H9 (cell line): ENCODE results near the gene ANKRD12. TPM values are rescaled to one million over a fixed set of nuclear protein-coding genes. Genes with fewer than 3 reads are reported as not detected.

Source experiments
- DNase-seq: peaks from one replicate; pipeline ENCODE4 v3.0.0-alpha.2; 2017
- H2AFZ ChIP-seq: one replicate; pipeline ENCODE4 v1.6.1; 2013; ENCODE audit warnings: mild to moderate bottlenecking, low read length, control low read depth, moderate library complexity
- H2AK5ac ChIP-seq: 2 replicates; pipeline ENCODE4 v1.6.1; 2013; ENCODE audit warnings: low read length, control low read depth, mixed read lengths; ENCODE audit not compliant: insufficient read length
- H2BK120ac ChIP-seq: one replicate; pipeline ENCODE4 v1.6.1; 2013; ENCODE audit warnings: low read depth, mild to moderate bottlenecking, low read length, control low read depth, inconsistent platforms; ENCODE audit not compliant: poor library complexity, severe bottlenecking
- H2BK12ac ChIP-seq: 2 replicates; pipeline ENCODE4 v1.6.1; 2013; ENCODE audit warnings: low read length, control low read depth, mixed read lengths, low read depth; ENCODE audit not compliant: insufficient read length
- H2BK15ac ChIP-seq: 2 replicates; pipeline ENCODE4 v1.6.1; 2013; ENCODE audit warnings: low read depth, low read length, control low read depth
- H2BK20ac ChIP-seq: one replicate; pipeline ENCODE4 v1.6.1; 2013; ENCODE audit warnings: low read depth, mild to moderate bottlenecking, low read length, control low read depth, inconsistent platforms; ENCODE audit not compliant: poor library complexity, severe bottlenecking
- H2BK5ac ChIP-seq: 2 replicates; pipeline ENCODE4 v1.6.1; 2013; ENCODE audit warnings: low read length, control low read depth, mixed read lengths; ENCODE audit not compliant: insufficient read length
- H3K14ac ChIP-seq: 2 replicates; pipeline ENCODE4 v1.6.1; 2013; ENCODE audit warnings: low read length, control low read depth; ENCODE audit not compliant: insufficient read depth
- H3K18ac ChIP-seq: 2 replicates; pipeline ENCODE4 v1.6.1; 2013; ENCODE audit warnings: low read depth, mild to moderate bottlenecking, mixed read lengths, low read length, control low read depth; ENCODE audit not compliant: insufficient read length
- H3K23ac ChIP-seq: 2 replicates; pipeline ENCODE4 v1.6.1; 2013; ENCODE audit warnings: low read length, control low read depth, mixed read lengths, low read depth; ENCODE audit not compliant: insufficient read length
- H3K23me2 ChIP-seq: 2 replicates; pipeline ENCODE4 v1.6.1; 2013; ENCODE audit warnings: low read depth, mild to moderate bottlenecking, mixed read lengths, low read length, control low read depth; ENCODE audit not compliant: insufficient read length, poor library complexity, severe bottlenecking
- H3K27ac ChIP-seq: 2 replicates; pipeline ENCODE4 v1.5.1; 2013; ENCODE audit warnings: low read length, control low read depth, mixed read lengths, low read depth; ENCODE audit not compliant: insufficient read length
- H3K27me3 ChIP-seq: 2 replicates; pipeline ENCODE4 v1.6.1; 2013; ENCODE audit warnings: low read length, control low read depth, inconsistent platforms; ENCODE audit not compliant: insufficient read depth
- H3K4ac ChIP-seq: 2 replicates; pipeline ENCODE4 v1.6.1; 2013; ENCODE audit warnings: low read depth, mild to moderate bottlenecking, control low read depth, inconsistent platforms, low read length, moderate library complexity
- H3K4me1 ChIP-seq: 2 replicates; pipeline ENCODE4 v1.6.1; 2013; ENCODE audit warnings: low read length, control low read depth, inconsistent platforms; ENCODE audit not compliant: insufficient read depth
- H3K4me2 ChIP-seq: 2 replicates; pipeline ENCODE4 v1.6.1; 2013; ENCODE audit warnings: low read length, control low read depth, mixed read lengths; ENCODE audit not compliant: insufficient read length, insufficient read depth
- H3K56ac ChIP-seq: 2 replicates; pipeline ENCODE4 v1.6.1; 2013; ENCODE audit warnings: low read depth, mild to moderate bottlenecking, mixed read lengths, low read length, control low read depth; ENCODE audit not compliant: insufficient read length
- H3K79me1 ChIP-seq: 2 replicates; pipeline ENCODE4 v1.6.1; 2013; ENCODE audit warnings: low read depth, mild to moderate bottlenecking, moderate library complexity, low read length, control low read depth, inconsistent platforms; ENCODE audit not compliant: insufficient read depth, poor library complexity, severe bottlenecking
- H3K79me2 ChIP-seq: 2 replicates; pipeline ENCODE4 v1.6.1; 2013; ENCODE audit warnings: low read length, control low read depth, inconsistent platforms; ENCODE audit not compliant: insufficient read depth
- H3K9ac ChIP-seq: 2 replicates; pipeline ENCODE4 v1.6.1; 2013; ENCODE audit warnings: low read length, control low read depth, mixed read lengths; ENCODE audit not compliant: insufficient read length; ENCODE audit errors: extremely low read depth
- H3K9me3 ChIP-seq: one replicate; pipeline ENCODE4 v1.6.1; 2013; ENCODE audit warnings: low read depth, low read length, inconsistent platforms; ENCODE audit not compliant: control insufficient read depth
- H3T11ph ChIP-seq: one replicate; pipeline ENCODE4 v1.6.1; 2013; ENCODE audit warnings: mild to moderate bottlenecking, low read length, control low read depth, inconsistent platforms
- H4K20me1 ChIP-seq: one replicate; pipeline ENCODE4 v1.6.1; 2013; ENCODE audit not compliant: control insufficient read depth, insufficient read length, insufficient read depth
- H4K5ac ChIP-seq: 2 replicates; pipeline ENCODE4 v1.6.1; 2013; ENCODE audit warnings: low read depth, mild to moderate bottlenecking, mixed read lengths, low read length, control low read depth; ENCODE audit not compliant: insufficient read length
- H4K8ac ChIP-seq: replicated peaks from 2 replicates; pipeline ENCODE4 v1.6.1; 2013; ENCODE audit warnings: low read length, control low read depth, mixed read lengths, low read depth; ENCODE audit not compliant: insufficient read length
- H4K91ac ChIP-seq: 2 replicates; pipeline ENCODE4 v1.6.1; 2013; ENCODE audit warnings: low read depth, mild to moderate bottlenecking, moderate library complexity, mixed read lengths, low read length, control low read depth; ENCODE audit not compliant: insufficient read length
- H3K27ac Mint-ChIP-seq, 3 experiments: 2 replicates in 2 of 3; 3 replicates in 1 of 3; pipeline ENCODE4 v1.8.0; 2020 to 2021; ENCODE audit warnings: mixed read lengths in 3 of 3, mild to moderate bottlenecking in 1 of 3, moderate library complexity in 1 of 3
- H3K27me3 Mint-ChIP-seq: 2 replicates; pipeline ENCODE4 v1.8.0; 2021; ENCODE audit warnings: low read depth, mild to moderate bottlenecking, moderate library complexity, mixed read lengths
- H3K36me3 Mint-ChIP-seq, 3 experiments: 2 replicates in 2 of 3; 3 replicates in 1 of 3; pipeline ENCODE4 v1.8.0; 2020 to 2021; ENCODE audit warnings: low read depth in 3 of 3, mixed read lengths in 3 of 3; ENCODE audit not compliant: insufficient read depth in 1 of 3
- H3K4me1 Mint-ChIP-seq, 2 experiments: 2 replicates each; pipeline ENCODE4 v1.8.0; 2020; ENCODE audit warnings: mixed read lengths in 2 of 2
- H3K4me3 Mint-ChIP-seq, 2 experiments: 2 replicates in 1 of 2; 3 replicates in 1 of 2; pipeline ENCODE4 v1.8.0; 2020 to 2021; ENCODE audit warnings: mild to moderate bottlenecking in 2 of 2, mixed read lengths in 2 of 2, moderate library complexity in 1 of 2
- H3K9me3 Mint-ChIP-seq, 2 experiments: 2 replicates in 1 of 2; 3 replicates in 1 of 2; pipeline ENCODE4 v1.8.0; 2020; ENCODE audit warnings: mild to moderate bottlenecking in 2 of 2, mixed read lengths in 2 of 2, moderate library complexity in 1 of 2
- CTCF ChIP-seq: fragments of 200-600 bp; sonication (generic); conservative IDR thresholded peaks from 3 replicates; pipeline ENCODE4 v1.8.0; 2021; ENCODE audit warnings: antibody characterized with exemption, mild to moderate bottlenecking
- WGBS: extraction: QIAGEN DNeasy Blood & Tissue Kit; methylation state at CpG from one replicate; pipeline ENCODE4 v1.1.7; 2013; ENCODE audit warnings: missing lambda C conversion rate, low lambda C conversion rate, mixed read lengths; ENCODE audit not compliant: insufficient read length; ENCODE audit errors: extremely low coverage; 5-methylcytosine and 5-hydroxymethylcytosine counted together
- total RNA-seq: library from RNA; stranded (reverse); gene quantifications from 2 replicates; pipeline ENCODE4 v1.2.1, GENCODE V29; 2021

Gene ANKRD12
- total RNA-seq, 1 experiment from 2014 or later: 38.9 TPM

GRCh38 chr18:9146224-9146623 lies 9.6 kb downstream of the ANKRD12 start:
- no peak overlapping the region for H2BK15ac ChIP-seq
- H2AFZ ChIP-seq: no peak overlapping the region
- H3K18ac ChIP-seq: no peak overlapping the region
- H3K79me1 ChIP-seq: peaks cover 3% of the 10 kb centered on the region
- no peaks in the 10 kb centered on the region; the same call in 1 of the 2 replicates for H3K4me1 ChIP-seq
- H2BK120ac ChIP-seq: no peak overlapping the region
- H3K27me3 ChIP-seq: no peaks in the 10 kb centered on the region
- no peak overlapping the region for H3K9ac ChIP-seq
- no peak overlapping the region for H2BK12ac ChIP-seq
- no peak for TF ChIP-seq CTCF
- Mint-ChIP-seq H3K4me3 (no peak overlapping the region), H3K9me3 (no peaks in the 10 kb centered on the region), H3K36me3 (no peaks in the 10 kb centered on the region; a peak in 1 of 7 replicates), H3K27ac (0 out of 7 replicates have a peak overlapping the region, but pooled peaks of 1 of the 3 experiments have one; percentile 21), H3K27me3 (no peaks in the 10 kb centered on the region), H3K4me1 (peaks cover 17 to 23% of the 10 kb centered on the region in 2 experiments)
- H2BK20ac ChIP-seq: no peak overlapping the region
- no peak overlapping the region for H3K14ac ChIP-seq
- H3K4me2 ChIP-seq: no peak overlapping the region
- no peak overlapping the region for H2BK5ac ChIP-seq
- no peak overlapping the region for H3K56ac ChIP-seq
- no peak overlapping the region for H4K8ac ChIP-seq
- H4K20me1 ChIP-seq: no peaks in the 10 kb centered on the region
- no peak overlapping the region for H3K23ac ChIP-seq
- H3K4ac ChIP-seq: no peak overlapping the region
- H3K23me2 ChIP-seq: no peaks in the 10 kb centered on the region
- H2AK5ac ChIP-seq: no peak overlapping the region
- H3T11ph ChIP-seq: no peak overlapping the region
- DNase-seq: no peak
- no CpG with 5 or more reads among the region's 1 CpG for WGBS
- no peaks in the 10 kb centered on the region; the same call in 1 of the 2 replicates for H3K79me2 ChIP-seq
- no peak overlapping the region for H3K27ac ChIP-seq
- H4K5ac ChIP-seq: no peak overlapping the region
- H4K91ac ChIP-seq: no peak overlapping the region
- no peaks in the 10 kb centered on the region for H3K9me3 ChIP-seq
